Retinal pigment epithelial cell (primary cell): ENCODE data around the gene GAB2.

Experiments
- DNase-seq: peaks from one replicate; pipeline ENCODE4 v3.0.0-alpha.2; 2010; ENCODE audit warnings: low read depth
- H3K4me3 ChIP-seq: 2 replicates; pipeline ENCODE4 v1.5.1; 2011; ENCODE audit warnings: mild to moderate bottlenecking, low read length, control low read depth, moderate library complexity
- TF ChIP-seq, protein P1 (sequence below): conservative IDR thresholded peaks from 2 replicates; pipeline ENCODE4 v1.5.1; 2011; ENCODE audit warnings: low read depth, low read length, control low read depth, inconsistent platforms

Gene GAB2

DNA sequence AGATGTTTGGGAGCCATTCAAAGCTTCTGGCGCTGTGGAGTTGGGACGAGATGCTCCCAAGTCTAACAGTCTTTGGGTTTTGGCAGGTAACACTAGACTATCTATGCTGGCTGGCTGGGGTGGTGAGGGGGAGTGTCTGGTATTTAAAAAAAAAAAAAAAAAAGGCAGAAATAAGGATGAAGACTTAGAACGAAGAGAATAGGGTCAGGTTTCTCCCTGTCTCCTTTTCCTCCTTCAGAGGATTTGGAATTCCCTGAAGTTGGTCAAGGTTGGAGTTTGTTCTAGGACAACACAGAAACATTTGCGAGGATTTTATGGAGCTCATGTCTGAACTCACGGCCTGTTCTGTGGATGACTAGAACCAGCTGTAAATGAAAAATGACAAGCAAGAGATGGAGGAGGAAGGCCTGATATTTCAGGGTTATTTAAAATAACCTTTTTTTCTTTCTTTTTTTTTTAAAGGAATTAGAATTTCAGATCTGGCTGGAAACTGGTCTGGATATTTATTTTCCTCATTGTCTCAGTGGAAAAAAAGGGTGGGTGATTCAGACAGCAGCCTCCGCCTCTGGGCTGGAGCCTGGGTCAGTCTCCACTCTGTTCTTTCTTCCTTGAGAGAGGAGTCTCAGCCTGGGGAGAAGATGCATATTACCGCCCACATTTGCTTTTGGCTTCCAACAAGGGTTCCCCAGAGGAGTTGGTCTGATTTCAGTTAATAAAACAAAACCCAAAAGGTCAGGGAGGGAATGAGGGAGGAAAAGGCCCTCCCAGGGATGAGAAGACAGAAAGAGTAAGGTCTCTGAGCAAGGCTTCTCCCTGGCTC is 148.8 kb downstream of the GAB2 start:
- no peak for DNase-seq
- H3K4me3 ChIP-seq, result no peak overlapping the region
- TF ChIP-seq, protein P1, sequence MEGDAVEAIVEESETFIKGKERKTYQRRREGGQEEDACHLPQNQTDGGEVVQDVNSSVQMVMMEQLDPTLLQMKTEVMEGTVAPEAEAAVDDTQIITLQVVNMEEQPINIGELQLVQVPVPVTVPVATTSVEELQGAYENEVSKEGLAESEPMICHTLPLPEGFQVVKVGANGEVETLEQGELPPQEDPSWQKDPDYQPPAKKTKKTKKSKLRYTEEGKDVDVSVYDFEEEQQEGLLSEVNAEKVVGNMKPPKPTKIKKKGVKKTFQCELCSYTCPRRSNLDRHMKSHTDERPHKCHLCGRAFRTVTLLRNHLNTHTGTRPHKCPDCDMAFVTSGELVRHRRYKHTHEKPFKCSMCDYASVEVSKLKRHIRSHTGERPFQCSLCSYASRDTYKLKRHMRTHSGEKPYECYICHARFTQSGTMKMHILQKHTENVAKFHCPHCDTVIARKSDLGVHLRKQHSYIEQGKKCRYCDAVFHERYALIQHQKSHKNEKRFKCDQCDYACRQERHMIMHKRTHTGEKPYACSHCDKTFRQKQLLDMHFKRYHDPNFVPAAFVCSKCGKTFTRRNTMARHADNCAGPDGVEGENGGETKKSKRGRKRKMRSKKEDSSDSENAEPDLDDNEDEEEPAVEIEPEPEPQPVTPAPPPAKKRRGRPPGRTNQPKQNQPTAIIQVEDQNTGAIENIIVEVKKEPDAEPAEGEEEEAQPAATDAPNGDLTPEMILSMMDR, result no peak

DNA sequence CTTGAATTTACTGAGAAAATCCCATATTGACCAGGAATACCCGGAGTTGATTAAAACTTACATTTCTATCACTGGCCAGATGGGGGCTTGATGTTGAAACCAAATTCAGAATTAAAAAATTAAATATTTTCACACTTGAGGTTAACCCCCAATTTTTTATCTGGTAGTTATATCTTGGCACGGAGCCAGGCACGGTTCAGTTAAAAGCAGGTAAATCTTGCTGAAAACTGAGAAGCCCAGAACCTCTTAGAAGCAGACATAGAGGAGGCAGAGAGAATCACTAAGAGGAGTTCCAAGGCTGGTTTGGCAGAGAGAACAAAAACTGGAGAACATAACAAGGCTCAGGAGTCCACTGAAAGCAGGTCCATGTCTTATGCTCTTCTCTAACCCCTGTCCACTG is 151.2 kb downstream of the GAB2 start:
- H3K4me3 ChIP-seq, result no peak overlapping the region
- no peak for DNase-seq
- TF ChIP-seq, protein P1, result no peak

DNA sequence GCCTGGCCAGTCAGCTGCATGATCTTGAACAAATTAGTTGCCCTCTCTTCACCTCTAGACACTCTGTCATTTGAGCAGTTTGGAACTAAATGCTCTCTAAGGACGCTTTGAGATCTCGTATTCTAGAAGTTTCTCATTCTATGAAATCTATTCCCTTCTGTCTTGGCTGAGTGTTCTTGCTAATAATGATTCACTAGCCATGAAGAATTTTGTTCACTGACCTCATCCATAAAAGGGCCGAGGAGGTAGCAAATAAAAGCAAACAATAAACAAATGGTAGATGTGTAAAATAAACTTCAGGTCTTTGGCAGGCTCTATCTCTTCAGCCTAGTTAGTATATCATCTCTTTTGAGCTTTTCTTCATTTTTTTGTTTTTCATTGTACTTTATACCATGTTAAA is 152.3 kb downstream of the GAB2 start:
- no peak for DNase-seq
- TF ChIP-seq, protein P1, result no peak
- H3K4me3 ChIP-seq, result no peak overlapping the region

DNA sequence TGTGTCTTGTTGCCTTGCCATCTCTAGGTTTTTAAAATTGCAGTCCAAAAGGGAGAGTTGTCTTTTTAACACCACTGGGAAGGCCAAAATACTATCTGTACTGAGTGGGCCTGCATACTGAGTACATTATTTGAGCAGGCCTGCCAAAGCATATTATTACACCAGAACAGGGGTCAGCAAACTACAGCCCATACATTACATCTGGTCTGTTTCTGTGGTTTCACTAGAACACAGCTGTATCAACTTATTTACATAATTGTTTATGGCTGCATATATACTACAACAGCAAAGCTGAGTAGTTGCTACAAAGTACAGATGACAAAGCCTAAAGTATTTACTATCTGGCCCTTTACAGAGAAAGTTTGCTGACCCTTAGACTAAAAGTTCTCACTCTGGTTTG is 154.9 kb downstream of the GAB2 start:
- TF ChIP-seq, protein P1, result no peak
- no peak for DNase-seq
- H3K4me3 ChIP-seq, result no peak overlapping the region

DNA sequence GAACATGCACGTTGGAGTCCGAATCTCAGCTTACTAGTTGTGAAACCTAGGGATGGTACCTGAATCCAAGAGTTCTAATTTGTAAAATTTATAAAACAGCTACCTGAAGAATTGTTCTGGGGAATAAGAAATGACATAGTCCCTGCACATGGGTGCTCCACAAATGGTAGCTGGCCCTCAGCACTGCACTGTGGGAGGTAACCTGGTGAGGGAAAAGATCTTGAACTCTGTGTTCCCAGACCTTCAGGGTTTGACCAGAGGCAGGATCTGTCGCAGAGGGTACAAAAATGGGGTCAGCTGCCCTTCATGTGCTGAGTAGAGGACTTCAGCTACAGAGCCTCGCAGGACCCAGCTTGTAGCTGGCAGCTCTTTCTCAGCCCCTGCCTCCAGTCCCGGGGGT is 155.4 kb downstream of the GAB2 start:
- H3K4me3 ChIP-seq, result no peak overlapping the region
- DNase-seq, result no peak
- TF ChIP-seq, protein P1, result no peak

DNA sequence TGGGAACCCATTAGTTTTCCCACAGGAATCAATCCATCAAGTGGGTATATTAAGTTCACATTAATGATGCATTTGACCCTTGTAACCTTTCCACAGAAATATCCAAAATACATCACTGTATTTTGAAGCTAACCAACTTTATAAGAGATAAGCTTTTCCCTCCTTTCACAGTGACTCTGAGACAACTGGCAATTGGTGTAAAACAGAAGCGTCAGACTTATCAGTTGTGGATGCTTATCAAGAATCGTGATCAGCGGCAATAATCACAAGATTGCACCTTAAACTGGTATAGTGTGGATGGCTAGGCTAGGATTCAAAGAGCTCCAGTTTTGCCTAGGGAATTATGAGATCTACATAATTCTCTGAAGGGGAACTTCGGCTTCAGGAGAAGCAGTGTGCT is 155.8 kb downstream of the GAB2 start:
- DNase-seq, result no peak
- TF ChIP-seq, protein P1, result no peak
- H3K4me3 ChIP-seq, result no peak overlapping the region

DNA sequence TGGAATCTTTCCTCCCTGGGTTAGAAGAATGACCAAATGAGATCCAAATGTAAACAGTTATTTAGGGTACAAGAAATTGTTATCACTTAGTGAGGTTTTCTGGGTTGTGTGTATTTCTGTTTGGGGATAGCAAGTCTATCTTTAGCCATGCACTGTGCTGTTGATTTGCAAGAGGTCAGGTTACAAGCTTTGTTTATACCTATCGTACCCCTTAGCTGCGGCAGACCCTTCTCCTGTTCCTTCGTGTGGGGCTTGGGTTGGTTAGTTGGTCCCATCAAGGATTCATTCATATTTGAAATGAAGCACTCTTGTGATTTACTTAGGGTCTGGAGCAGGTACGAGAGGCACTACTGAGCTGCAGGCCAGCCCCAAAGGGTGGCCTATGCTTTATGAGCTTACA is 156.3 kb downstream of the GAB2 start:
- no peak overlapping the region for H3K4me3 ChIP-seq
- TF ChIP-seq, protein P1, result no peak
- DNase-seq, result no peak
